ENCODE measurements around the gene PCDHGA2. TPM values are rescaled to one million over a fixed set of nuclear protein-coding genes. Genes with fewer than 3 reads are reported as not detected.

PCDHGA2 gene
- total and polyA plus RNA-seq, 9 of the 15 experiments (the other 6 are each of a cell fraction or from before 2014, with no cell fraction given): 0.07 to 0.27 (median 0.15) TPM; not detected in 2

DNA sequence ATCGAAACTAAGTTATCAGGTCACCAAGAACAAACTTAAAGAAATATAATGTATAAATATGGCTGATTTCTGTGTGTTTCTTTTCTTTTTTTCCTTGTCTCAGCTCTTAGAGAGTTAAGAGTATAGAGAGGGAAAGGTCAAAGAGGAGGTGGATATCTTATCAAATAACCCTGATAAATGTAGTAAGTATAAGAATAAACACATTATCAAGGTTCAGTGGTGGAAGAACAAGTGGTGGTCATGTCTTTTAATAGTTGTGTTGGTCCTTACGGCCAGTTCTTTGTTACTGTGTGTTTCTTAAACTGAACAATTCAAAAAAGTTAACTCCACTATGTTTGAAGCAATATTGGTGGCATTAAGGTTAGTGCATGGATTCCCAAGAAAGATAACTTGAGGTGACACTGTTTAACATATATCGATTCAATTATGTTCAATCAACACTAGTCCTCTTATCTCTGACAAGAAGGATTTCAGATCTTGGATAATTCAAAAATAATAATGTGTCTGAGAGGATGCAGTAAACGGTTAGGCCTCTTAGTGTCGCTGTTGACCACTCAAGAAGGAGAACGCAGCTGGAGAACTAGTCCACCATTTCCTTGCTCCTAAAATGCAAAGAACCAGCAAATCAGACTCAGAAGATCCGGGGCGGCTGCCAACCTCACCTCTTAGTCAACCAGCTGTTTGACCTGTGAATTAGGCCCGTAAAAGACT, 4.8 kb downstream of the PCDHGA2 start, which contains the start of gene PCDHGA3 (continued):
- TF ChIP-seq TCF7 (IDR thresholded peaks at IDR 0.05; ENCODE audit: borderline replicate concordance) (no peak), U2AF2 (optimal IDR thresholded peaks at IDR 0.05; ENCODE audit: low read depth, low read length) (no peak), ETV1 (tag; conservative IDR thresholded peaks at IDR 0.05; ENCODE audit: low read depth) (0 out of 2 replicates have a peak, but pooled peaks have one; percentile 11), SMARCE1 (IDR thresholded peaks at IDR 0.05) (no peak), PTRF (tag; IDR thresholded peaks at IDR 0.05) (no peak), SREBF2 (CRISPR knock-in tag; IDR thresholded peaks at IDR 0.05) (no peak), ZNF445 (CRISPR knock-in tag; IDR thresholded peaks at IDR 0.05; ENCODE audit: low read depth) (no peak), ZNF316 (IDR thresholded peaks at IDR 0.05) (no peak), ZNF347 (CRISPR knock-in tag; IDR thresholded peaks at IDR 0.05; ENCODE audit: low read depth) (no peak), CBX3 (IDR thresholded peaks at IDR 0.05; ENCODE audit: borderline replicate concordance in 1 of 2, low read length in 2 of 2) (0 out of 3 replicates have a peak, but pooled peaks of 1 of the 2 experiments have one; percentile 24), MYC (IDR thresholded peaks at IDR 0.05; ENCODE audit: low read depth, low read length) (no peak), MYC (CRISPR knock-in tag; IDR thresholded peaks at IDR 0.05; ENCODE audit: borderline replicate concordance, low read depth) (no peak)
- TF ChIP-seq, protein P1, sequence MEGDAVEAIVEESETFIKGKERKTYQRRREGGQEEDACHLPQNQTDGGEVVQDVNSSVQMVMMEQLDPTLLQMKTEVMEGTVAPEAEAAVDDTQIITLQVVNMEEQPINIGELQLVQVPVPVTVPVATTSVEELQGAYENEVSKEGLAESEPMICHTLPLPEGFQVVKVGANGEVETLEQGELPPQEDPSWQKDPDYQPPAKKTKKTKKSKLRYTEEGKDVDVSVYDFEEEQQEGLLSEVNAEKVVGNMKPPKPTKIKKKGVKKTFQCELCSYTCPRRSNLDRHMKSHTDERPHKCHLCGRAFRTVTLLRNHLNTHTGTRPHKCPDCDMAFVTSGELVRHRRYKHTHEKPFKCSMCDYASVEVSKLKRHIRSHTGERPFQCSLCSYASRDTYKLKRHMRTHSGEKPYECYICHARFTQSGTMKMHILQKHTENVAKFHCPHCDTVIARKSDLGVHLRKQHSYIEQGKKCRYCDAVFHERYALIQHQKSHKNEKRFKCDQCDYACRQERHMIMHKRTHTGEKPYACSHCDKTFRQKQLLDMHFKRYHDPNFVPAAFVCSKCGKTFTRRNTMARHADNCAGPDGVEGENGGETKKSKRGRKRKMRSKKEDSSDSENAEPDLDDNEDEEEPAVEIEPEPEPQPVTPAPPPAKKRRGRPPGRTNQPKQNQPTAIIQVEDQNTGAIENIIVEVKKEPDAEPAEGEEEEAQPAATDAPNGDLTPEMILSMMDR (IDR thresholded peaks at IDR 0.05 in 2 of 3, conservative IDR thresholded peaks at IDR 0.05 in 1 of 3; ENCODE audit: insufficient read depth in 2 of 3, low read depth in 1 of 3, low read length in 3 of 3): peak; percentile 60 to 79 (median 74); a peak in 5 of 6 replicates
- TF ChIP-seq, protein P2, sequence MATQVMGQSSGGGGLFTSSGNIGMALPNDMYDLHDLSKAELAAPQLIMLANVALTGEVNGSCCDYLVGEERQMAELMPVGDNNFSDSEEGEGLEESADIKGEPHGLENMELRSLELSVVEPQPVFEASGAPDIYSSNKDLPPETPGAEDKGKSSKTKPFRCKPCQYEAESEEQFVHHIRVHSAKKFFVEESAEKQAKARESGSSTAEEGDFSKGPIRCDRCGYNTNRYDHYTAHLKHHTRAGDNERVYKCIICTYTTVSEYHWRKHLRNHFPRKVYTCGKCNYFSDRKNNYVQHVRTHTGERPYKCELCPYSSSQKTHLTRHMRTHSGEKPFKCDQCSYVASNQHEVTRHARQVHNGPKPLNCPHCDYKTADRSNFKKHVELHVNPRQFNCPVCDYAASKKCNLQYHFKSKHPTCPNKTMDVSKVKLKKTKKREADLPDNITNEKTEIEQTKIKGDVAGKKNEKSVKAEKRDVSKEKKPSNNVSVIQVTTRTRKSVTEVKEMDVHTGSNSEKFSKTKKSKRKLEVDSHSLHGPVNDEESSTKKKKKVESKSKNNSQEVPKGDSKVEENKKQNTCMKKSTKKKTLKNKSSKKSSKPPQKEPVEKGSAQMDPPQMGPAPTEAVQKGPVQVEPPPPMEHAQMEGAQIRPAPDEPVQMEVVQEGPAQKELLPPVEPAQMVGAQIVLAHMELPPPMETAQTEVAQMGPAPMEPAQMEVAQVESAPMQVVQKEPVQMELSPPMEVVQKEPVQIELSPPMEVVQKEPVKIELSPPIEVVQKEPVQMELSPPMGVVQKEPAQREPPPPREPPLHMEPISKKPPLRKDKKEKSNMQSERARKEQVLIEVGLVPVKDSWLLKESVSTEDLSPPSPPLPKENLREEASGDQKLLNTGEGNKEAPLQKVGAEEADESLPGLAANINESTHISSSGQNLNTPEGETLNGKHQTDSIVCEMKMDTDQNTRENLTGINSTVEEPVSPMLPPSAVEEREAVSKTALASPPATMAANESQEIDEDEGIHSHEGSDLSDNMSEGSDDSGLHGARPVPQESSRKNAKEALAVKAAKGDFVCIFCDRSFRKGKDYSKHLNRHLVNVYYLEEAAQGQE (IDR thresholded peaks at IDR 0.05; ENCODE audit: borderline replicate concordance): 0 out of 2 replicates have a peak, but pooled peaks have one; percentile 3
- TF ChIP-seq, protein P2 (CRISPR knock-in tag; IDR thresholded peaks at IDR 0.05; ENCODE audit: low read depth): no peak
- TF ChIP-seq, protein P3, sequence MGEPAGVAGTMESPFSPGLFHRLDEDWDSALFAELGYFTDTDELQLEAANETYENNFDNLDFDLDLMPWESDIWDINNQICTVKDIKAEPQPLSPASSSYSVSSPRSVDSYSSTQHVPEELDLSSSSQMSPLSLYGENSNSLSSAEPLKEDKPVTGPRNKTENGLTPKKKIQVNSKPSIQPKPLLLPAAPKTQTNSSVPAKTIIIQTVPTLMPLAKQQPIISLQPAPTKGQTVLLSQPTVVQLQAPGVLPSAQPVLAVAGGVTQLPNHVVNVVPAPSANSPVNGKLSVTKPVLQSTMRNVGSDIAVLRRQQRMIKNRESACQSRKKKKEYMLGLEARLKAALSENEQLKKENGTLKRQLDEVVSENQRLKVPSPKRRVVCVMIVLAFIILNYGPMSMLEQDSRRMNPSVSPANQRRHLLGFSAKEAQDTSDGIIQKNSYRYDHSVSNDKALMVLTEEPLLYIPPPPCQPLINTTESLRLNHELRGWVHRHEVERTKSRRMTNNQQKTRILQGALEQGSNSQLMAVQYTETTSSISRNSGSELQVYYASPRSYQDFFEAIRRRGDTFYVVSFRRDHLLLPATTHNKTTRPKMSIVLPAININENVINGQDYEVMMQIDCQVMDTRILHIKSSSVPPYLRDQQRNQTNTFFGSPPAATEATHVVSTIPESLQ (CRISPR knock-in tag; IDR thresholded peaks at IDR 0.05): no peak
